ENCODE data around the gene TMC4.
"Not testable (repeated sequence)": the region's sequence is repeated elsewhere in the genome, so short reads cannot be mapped to it uniquely, and the experiment has no call there.

TMC4 gene

DNA sequence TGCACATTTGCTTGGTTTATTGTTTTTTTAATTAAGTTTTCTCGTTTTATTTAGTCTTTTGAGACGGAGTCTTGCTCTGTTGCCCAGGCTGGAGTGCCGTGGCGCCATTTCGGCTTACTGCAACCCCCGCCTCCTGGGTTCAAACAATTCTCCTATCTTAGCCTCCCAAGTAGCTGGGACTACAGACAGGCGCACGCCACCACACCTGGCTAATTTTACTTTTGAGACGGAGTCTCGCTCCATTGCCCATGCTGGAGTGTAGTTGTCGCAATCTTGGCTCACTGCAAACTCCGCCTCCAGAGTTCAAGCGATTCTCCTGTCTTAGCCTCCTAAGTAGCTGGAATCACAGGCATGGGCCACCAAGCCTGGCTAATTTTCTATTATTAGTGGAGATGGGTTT lies 29.0 kb upstream of the TMC4 start:
- DNase-seq: no peak

DNA sequence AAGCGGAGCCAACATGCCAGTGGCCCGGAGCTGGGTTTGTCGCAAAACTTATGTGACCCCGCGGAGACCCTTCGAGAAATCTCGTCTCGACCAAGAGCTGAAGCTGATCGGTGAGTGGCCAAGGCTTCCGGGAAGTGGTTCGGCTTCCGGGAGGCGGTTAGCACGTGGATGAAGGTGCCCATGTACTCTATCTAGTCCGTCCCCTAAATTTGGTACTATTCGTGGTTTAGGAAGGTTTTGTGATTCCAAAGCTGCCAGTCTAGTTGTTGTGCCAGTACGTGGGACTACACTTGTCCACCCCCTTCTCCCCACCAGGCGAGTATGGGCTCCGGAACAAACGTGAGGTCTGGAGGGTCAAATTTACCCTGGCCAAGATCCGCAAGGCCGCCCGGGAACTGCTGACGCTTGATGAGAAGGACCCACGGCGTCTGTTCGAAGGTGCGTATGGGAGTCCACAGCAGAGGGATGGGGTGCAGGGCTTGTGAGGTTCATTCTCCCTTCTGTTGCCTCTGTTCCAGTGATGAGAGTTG lies 28.3 kb upstream of the TMC4 start:
- DNase-seq: no peak

DNA sequence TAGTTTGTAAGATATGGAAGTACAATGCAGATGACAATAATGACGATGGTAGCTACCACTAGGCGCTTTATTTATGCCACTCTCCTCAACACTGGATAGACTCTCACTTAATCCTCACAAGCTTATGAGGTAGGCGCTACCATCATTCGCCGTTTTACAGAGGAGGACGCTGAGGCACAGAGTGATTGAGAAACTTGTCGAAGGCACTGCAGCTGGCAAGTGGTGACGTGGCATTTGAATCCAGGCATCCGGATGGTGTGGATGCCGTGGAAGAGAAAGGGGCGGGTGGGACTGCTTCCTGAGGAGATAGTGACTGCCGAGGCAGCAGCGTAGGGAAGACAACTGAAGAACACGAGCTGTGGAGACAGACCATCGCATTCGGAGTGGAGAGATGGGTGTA lies 26.4 kb upstream of the TMC4 start:
- no peak for DNase-seq

DNA sequence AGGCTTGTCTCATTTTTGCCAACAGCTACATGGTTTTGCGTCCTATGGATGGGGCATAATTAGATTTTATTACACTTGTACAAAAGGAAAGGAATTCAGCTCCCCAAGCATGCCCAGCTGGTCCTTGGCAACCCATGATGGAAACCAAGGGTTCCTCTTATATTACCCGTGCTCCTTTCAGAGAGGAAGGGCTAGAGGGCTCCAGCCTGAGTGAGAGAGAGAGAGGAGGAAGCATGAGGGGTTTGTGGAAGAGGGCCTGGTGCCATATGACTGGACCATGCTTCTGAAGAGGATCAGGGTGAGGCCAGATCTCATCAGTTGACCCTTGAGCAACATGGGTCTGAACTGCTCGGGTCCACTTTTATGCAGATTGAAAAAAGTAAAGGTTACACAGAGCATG lies 24.2 kb upstream of the TMC4 start:
- no peak for DNase-seq

DNA sequence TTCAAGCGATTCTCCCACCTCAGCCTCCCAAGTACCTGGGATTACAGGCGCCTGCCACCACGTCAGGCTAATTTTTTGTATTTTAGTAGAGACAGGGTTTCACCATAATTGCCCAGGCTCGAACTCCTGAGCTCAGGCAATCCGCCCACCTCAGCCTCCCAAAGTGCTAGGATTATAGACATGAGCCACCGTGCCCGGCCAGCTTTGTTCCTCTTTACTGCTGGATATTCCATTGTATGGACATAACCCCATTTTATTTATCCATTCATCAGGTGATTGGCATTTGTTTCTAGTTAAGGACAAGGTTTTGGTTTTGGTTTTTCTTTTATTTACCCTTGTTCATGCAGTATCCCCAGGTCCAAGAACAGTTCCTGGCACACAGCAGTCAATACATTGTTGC lies 23.6 kb upstream of the TMC4 start:
- DNase-seq: no peak

DNA sequence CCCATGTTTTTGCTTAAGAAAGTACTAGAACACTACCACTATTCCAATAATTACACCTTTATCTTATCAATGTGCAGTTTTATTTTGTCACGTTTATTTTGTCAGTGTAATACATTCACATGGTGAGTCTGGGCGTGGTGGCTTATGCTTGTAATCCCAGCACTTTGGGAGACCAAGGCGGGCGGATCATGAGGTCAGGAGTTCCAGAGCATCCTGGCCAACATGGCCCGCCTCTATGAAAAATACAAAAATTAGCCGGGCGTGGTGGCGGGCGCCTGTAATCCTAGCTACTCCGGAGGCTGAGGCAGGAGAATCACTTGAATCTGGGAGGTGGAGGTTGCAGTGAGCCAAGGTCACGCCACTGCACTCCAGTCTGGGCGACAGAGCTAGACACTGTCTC lies 21.5 kb upstream of the TMC4 start:
- not testable (repeated sequence) for DNase-seq

DNA sequence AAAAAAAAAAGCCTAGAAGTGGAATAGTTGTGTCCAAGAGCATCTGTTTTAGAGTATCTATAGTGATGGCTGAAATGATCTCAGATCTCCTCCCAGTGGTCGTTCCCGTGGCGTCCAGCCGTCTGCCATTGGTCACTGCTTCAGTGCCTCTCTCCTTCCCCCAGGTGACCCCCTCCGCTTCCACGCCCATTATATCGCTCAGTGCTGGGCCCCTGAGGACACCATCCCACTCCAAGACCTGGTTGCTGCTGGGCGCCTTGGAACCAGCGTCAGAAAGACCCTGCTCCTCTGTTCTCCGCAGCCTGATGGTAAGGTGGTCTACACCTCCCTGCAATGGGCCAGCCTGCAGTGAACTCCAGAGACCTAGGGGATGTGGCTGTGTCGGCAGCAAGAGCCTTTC lies 20.1 kb upstream of the TMC4 start:
- DNase-seq: no peak

DNA sequence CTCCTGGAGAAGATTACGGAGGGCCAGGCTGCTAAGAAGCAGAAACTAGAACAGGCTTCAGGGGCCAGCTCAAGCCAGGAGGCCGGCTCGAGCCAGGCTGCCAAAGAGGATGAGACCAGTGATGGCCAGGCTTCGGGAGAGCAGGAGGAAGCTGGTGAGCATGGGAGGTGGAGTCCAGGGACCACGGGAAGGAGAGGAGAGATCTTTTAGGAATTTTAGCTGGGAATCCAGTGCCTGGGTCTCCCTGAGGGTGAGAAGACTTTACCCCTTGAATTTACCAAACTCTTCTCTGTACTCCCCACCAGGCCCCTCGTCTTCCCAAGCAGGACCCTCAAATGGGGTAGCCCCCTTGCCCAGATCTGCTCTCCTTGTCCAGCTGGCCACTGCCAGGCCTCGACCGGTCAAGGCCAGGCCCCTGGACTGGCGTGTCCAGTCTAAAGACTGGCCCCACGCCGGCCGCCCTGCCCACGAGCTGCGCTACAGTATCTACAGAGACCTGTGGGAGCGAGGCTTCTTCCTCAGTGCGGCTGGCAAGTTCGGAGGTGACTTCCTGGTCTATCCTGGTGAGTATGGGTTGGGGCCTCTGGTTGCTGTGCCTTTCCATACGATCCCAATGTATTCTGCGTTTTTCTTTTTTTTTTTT lies 19.0 kb upstream of the TMC4 start:
- DNase-seq: no peak

DNA sequence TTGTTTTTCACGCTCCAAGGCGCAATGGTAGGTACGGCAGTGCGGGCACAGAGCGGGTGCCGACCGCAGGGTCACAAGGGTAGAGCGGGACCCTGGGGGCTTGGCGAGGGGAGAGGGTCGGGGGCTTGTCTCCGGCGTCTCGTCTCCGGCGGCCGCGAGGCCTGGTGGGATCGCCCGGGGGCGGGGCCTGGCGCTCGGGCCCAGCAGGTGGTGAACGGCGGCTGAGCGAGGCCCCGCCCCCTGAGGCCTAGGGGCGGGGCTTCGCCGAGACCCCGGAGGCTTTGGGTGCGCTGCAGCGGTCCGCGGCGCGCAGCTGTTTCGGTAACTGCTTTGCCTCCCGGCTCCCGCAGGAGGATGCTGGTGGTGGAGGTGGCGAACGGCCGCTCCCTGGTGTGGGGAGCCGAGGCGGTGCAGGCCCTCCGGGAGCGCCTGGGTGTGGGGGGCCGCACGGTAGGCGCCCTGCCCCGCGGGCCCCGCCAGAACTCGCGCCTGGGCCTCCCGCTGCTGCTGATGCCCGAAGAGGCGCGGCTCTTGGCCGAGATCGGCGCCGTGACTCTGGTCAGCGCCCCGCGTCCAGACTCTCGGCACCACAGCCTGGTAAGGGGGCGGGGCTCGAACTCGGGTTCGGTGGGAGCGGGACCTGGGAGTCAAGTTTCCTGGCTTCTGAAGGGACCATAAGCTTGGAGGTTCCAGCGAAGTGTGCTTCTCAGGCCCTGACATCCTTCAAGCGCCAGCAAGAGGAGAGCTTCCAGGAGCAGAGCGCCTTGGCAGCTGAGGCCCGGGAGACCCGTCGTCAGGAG lies 18.3 kb upstream of the TMC4 start, which contains the start of gene TSEN34:
Gene TSEN34, plus strand, starts transcription at position 298 of the 800 bp plus-strand sequence. Its CDS starts 57 bp downstream, at position 355.
- DNase-seq: peak; percentile 80 to 92

DNA sequence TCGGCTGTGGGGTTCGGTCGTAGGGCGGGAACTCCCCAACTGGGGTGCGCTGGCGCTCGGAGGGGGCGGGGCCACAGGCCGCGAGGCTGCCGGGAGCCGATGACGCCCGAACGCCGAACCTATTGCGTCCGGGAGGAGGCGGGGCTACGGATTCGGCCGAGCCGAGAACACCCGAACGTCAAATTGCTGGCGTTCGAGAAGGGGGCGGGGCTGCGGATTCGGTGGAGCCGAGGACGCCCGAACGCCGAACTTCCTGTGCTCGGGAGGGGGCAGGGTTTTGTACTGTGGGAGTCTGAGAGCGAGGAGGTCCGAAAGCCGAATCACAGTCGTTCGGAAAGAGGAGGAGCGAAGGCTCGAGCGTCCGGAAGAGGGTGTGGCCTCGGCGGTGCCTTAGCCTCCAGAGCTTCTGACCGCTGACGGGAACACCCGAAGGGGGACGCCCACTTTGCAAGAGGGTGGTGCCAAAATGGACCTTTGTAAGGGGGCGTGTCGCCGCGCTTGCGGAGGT lies 17.6 kb upstream of the TMC4 start:
- DNase-seq: peak; percentile 99

DNA sequence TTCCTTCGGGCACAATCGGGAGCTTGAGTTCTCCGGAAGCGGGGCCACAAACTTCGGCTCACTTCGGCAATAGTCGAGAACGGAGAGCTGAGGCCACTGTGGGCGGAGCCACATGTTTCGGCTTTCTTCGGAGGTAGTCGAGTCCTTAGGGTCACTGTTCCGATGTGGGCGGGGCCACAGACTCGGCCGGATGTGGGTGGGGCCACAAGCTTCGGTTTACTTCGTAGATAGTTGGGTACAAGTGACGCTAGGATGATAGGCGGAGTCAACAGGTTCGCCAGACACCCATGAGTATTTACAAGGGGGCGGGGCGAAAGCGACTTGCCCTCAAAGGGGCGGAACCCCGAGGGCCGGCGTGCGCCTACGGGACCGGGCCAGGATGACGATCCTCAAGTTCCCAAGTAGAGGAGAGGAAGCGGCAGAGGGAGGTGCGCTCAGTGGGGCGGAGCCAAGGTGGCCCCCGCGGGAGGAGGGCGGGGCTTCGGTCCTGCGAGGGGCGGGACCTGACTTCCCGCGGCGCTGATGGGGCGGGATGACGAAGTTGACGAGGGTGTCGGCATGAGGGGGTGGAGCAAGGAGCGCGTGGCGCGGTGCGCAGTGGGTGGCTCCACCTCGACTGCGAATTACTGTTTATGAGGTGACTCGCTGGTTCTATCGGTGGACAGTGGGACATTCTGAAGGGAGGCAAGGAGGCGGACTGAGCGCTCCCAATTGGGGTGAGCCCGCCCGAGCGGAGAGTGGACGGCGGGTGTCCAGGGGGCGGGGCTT lies 17.0 kb upstream of the TMC4 start:
- peak; percentile 100 for DNase-seq

DNA sequence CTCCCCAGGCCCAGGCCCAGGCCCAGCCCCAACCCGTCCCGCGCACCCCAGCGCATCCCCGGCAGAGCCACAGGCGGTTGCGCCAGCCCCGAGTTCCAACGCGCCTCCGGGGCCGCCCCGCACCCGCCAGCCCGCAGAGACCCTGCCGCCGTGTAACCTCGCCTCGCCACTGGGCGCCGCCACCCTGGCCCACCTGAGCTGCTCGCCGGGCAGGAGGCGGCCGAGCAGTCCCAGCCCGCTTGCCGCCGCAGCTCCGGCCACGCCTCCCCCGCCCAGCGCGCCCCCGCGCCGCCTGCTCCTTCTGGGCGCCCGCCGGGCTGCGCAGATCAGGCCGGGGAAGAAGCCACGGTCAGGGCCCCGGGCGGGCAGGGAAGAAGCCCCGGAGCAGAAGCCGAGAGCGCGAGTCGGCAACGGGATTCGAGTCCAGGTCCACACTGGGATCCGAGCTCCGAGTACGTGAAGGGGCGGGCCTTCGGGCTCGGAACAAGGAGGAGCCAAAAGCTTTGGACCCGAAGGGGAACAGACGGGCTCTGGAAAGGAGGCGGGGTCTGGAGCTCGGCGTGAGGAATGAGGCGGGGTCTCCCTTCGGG lies 16.3 kb upstream of the TMC4 start, which contains the start of gene MBOAT7:
Gene MBOAT7, minus strand, starts transcription at position 436 of the 590 bp plus-strand sequence. CDS start 1,072 bp downstream, outside the sequence.
- DNase-seq: peak in 1 of 2 experiments; percentile 78

DNA sequence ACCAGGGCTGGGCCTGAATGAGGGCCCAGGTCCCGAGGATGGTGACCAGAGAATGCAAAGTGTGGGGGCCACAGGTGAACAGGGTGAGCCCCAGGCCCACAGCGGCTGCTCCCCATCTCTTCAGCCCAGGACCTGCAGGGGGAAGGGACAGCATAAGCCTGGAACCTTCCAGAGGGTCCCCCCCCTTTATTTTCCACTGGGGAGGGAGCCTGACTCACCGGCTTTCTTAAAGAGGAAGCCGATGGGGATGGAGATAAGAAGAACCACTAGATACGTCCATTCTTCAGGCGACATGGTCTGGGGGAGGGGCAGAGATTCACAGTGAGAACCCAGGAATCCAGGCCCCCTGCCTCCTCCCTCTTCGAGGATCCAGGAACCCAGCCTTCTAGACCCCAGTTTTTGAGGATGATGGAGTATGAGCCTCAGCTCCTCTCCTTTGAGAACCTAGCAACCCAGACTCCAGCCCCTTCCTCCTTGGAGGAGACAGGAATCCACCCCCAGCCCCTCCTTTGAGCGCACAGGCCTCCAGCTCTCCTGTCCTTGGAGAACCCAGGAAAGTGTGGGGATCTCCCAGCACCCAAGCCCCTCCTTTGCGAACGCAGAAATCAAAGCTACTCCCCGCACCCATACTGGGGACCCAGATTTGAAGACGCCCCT lies 15.4 kb upstream of the TMC4 start:
- DNase-seq: peak in 1 of 2 experiments; percentile 29

DNA sequence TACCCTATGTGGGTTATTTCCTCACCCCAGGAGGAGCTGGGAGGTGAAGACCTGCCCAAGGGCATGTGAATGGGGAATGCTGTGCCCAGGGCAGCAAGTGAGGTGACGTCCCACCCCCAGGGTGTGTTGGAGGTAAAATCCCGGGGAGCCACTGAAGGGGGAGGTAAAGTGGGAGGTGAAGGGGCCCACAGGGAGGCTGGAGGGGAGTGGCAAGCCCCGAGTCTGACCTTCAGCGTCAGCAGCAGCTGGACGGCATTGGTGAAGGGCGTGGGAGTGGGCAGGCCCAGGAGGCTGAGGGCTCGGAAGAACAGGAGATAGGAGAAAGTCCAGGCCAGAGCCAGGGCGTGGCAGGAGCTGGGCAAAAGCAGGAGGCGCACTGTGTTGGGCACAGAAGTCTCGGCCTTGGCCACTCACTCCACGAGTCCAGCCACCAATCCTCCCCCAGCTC lies 14.0 kb upstream of the TMC4 start:
- DNase-seq: no peak

DNA sequence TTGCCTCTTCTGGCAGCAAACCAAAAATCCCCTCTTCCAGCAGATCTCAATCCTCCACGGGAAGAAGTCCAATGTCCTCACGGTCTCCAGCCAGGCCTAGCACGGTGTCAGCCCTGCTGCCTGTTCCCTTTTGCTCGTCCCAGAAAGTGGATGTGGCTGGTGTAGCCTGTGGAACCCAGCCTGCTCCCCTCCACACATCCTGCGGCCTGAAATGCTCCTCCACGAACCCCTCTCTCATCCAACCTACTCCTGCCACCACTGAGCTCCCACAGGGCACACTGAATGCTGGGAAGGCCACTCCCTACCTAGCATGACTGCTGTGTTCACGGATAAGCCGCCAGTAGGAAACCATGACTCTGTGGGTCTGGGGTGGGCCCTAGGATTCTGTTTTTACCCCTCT lies 13.4 kb upstream of the TMC4 start:
- DNase-seq: no peak

DNA sequence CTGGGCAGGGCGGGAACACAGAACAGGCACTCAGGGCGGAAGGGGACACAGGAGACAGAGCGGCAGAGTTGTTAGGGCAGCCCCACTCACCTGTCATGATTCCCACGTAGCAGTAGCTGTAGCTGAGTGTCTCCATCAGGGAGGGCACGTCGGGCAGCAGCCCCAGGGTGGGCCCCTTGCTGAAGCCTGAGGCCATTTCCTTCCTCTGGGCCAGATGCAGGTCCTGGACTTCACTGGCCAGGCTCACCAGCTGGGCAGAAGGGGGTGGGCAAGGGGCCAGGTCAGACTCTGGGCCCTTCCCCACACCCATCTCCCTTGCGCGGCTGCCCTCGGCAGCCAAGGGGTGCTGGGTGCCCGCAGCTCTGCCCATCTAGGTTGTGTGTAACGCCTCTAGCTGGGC lies 10.5 kb upstream of the TMC4 start:
- no peak for DNase-seq

DNA sequence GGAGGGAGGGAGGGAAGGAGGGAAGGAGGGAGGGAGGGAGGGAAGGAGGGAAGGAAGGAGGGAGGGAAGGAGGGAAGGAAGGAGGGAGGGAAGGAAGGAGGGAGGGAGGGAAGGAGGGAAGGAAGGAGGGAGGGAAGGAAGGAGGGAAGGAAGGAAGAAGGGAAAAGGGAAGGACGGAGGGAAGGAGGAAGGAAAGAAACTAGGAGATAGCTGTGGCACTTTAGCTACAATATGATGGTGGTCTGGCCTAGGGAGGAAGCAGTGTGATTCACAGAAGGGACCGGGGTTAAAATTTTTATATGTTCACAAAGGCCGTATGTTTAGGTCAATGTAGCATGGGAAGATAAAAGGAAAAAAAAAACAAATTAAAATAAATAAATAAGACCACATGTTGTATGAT lies 8.9 kb upstream of the TMC4 start:
- DNase-seq: not testable (repeated sequence)

DNA sequence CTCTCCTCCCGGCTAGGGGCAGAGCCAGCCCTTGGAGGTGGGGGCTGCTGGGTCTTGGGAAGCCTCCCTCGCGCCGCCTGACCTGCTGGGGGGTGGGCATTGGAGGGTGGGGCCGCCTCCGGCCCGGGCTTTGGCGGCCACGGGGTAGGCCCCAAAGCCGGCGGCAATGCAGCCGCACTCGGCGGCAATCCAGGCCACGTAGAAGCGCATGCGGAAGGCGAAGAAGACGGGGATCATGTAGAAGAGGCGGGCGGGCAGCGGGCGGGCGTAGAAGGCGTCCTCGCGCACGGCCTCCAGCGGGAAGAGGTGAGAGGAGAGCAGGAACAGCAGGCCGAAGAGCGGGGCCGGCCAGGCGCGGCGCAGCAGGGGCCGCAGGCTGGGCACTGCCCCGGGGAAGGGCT lies 7.7 kb upstream of the TMC4 start:
- DNase-seq: no peak

DNA sequence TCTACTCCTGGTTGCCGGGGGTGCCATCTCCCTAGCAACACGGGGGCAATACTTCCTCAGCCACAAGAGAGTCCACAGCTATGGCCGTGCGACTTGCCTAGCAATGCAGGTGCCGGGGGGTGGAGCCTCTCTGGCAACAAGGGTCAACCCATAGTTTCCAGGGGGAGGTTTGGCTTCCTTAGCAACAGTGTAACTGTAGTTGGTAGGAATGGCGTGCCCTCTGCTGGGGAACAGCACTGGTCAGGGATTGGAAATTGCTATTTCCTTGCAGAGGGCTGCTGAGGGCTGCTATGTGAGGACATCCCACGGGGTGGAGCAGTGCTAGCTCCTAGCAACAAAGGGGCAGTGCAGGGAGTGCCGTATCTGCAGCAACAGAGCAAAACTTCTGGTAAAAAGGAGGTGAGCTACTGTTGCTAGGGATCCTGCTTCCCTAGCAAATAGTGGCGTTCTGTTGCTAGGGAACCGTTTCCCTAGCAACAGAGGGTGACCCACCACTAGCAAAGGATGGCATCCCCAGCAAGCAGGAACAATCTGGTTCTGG lies 7.0 kb upstream of the TMC4 start:
- DNase-seq: peak in 1 of 2 experiments; percentile 69

DNA sequence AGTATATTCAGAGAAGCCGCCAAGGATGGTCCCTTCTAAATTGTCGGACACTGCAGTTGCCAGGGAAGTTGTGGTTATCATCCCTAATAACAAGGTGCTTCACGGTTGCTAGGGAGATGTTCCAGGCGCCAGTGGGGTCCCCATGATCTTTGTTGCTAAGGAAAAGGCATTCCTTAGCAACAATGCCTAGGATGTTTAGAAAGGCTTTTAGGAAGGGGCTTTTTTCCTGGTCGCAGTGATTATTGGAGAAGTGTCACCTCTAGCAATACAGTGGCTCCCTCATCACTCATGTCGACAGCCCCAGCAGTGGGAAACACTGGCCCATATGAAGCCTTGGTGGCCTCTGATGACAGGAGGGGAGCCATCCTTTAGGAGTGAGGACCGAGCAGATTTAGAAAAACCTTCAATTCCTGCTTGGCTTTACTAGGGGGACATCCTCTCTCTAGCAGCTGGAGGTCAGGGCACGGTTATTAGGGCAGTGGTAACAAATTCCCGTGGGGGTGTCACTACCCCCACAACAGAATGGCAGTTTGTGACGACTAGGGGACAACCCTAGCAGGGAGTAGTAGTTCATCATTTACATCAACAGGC lies 6.4 kb upstream of the TMC4 start:
- no peak for DNase-seq

DNA sequence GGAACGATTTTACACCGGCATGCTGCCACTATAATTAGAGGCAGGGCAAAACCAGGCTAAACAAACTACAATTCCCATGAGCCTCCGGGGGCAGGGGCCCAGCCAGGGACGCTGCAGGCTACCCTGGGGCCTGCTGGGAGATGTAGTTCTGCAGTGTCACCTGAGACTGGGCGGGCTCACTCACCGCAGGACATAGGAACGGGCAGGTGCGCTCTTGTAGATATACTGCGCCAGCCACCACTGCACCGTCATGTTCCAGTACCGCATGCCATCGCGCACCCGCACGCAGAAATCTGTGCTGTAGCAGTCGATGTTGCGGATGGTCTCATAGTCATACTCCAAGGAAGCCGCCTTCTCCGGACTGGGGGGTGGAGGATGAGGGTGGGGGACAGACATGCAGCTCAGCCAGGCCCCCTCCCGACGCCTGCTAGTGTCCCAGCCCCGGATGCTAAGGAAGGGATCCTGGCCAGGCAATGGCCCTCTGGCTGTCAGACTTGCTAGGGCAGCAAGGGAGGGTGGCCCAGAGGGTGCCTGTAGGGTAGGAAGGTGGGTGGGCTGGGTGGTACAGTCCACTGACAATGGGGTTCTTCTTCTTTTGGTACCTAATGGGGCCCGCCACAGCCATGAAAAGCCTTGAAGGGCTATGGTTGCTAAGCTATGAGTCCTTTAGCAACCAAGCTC lies 5.8 kb upstream of the TMC4 start:
- no peak for DNase-seq

Measured in NCI-H524 (cell line).